ENCODE results near the gene ANAPC10.

DNA sequence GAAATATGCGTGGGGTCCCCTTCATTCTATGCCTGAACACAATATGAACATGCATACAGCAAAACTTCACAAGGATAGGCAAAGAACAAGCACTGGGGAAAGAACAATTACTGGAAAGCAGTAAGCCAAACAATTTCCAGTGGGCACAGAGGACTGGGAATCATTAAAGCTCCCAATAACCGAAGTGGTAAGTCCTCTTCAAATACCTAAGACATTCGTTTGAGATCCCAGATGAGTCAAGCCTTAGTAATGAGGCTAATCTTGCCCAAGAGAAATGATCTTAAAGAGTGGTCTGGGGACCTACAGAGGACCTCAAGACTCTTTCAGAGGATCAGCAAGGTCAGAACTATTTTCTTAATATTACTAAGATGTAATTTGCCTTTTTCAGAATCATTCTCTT is 28.6 kb downstream of the ANAPC10 start:
- TF ChIP-seq, protein P1, sequence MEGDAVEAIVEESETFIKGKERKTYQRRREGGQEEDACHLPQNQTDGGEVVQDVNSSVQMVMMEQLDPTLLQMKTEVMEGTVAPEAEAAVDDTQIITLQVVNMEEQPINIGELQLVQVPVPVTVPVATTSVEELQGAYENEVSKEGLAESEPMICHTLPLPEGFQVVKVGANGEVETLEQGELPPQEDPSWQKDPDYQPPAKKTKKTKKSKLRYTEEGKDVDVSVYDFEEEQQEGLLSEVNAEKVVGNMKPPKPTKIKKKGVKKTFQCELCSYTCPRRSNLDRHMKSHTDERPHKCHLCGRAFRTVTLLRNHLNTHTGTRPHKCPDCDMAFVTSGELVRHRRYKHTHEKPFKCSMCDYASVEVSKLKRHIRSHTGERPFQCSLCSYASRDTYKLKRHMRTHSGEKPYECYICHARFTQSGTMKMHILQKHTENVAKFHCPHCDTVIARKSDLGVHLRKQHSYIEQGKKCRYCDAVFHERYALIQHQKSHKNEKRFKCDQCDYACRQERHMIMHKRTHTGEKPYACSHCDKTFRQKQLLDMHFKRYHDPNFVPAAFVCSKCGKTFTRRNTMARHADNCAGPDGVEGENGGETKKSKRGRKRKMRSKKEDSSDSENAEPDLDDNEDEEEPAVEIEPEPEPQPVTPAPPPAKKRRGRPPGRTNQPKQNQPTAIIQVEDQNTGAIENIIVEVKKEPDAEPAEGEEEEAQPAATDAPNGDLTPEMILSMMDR (IDR thresholded peaks at IDR 0.05 in 4 of 5, conservative IDR thresholded peaks at IDR 0.05 in 1 of 5) = no peak
- TF ChIP-seq POLR2A (IDR thresholded peaks at IDR 0.05) = no peak
